ENCODE measurements around the gene ZCCHC10.
"Not testable (repeated sequence)": the region's sequence is repeated elsewhere in the genome, so short reads cannot be mapped to it uniquely, and the experiment has no call there.

ZCCHC10 gene

DNA sequence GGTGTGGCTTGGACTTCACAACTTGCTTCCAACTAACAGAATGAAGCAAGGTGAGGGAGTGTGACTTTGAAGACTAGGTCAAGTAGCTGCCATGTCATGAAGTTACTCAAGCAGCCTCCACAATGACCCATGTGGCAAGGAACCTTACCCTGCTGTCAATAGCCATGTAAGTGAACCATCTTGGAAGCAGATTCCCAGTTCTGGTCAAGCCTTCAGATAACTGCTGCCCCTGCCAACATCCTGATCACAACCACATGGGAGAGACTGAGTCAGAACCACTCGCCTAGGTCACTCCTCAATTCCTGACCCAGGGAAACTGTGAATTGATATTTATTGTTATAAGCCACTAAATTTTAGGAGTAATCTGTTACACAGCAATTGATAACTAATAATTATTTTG, 10.9 kb downstream of the ZCCHC10 start:
- Histone ChIP-seq H3K27ac (ENCODE audit: low read depth, low read length, severe bottlenecking) (no peak overlapping the region), H3K4me1 (ENCODE audit: control insufficient read depth, insufficient read depth, low read length, poor library complexity, severe bottlenecking) (no peaks in the 10 kb centered on the region), H3K36me3 (ENCODE audit: control insufficient read depth, insufficient read depth, low read length) (peaks cover 46% of the 10 kb centered on the region), H3K4me3 (ENCODE audit: extremely low read depth, insufficient read depth, low read length, poor library complexity, severe bottlenecking) (no peak overlapping the region), H3K9me3 (ENCODE audit: control insufficient read depth, low read length) (no peaks in the 10 kb centered on the region)
- no CpG with 5 or more reads among the region's 1 CpG for WGBS, 2 experiments (ENCODE audit: insufficient coverage in 2 of 2)

DNA sequence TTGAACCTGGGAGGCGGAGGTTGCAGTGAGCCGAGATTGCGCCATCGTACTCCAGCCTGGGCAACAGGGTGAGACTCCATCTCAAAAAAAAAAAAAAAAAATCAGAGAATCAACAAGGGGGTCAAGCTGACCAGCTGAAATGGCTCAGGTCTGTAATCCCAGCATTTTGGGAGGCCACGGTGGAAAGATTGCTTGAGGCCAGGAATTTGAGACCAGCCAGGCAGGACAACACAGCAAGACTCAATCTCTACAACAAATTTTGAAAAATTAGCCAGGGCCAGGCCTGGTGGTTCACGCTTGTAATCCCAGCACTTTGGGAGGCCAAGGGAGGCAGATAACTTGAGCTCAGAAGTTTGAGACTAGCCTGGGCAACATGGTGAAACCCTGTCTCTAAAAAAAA, 17.9 kb downstream of the ZCCHC10 start:
- not testable (repeated sequence) for H3K4me3 ChIP-seq (ENCODE audit: extremely low read depth, insufficient read depth, low read length, poor library complexity, severe bottlenecking); H3K27ac ChIP-seq (ENCODE audit: low read depth, low read length, severe bottlenecking); H3K4me1 ChIP-seq (ENCODE audit: control insufficient read depth, insufficient read depth, low read length, poor library complexity, severe bottlenecking); H3K9me3 ChIP-seq (ENCODE audit: control insufficient read depth, low read length)
- H3K36me3 ChIP-seq (ENCODE audit: control insufficient read depth, insufficient read depth, low read length) = peaks cover 36% of the 10 kb centered on the region
- 74 to 88% methylated on average over 2 to 6 of the region's 6 CpGs for WGBS, 2 experiments (ENCODE audit: insufficient coverage in 2 of 2)

DNA sequence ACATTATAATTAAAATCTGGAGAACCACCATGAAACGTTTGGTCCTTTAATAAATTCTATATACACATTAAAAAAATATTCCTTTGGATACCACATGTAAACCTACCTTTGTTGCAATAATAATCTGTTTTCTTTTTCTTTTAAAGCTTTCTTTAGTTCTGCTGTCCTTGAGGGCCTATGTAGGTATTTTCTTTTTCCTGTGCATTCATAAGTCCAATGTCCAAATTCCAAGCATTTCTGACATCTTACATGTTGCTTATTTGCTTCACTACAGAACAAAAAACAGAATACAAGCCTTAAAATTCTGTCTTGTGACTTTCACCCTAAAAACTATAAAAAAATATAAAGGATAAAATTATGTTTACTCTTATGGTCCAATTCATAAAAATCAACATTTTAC, 19.7 kb downstream of the ZCCHC10 start:
- no CpG with 5 or more reads among the region's 1 CpG for whole genome bisulfite sequencing, 2 experiments (ENCODE audit: insufficient coverage in 2 of 2)
- no peak overlapping the region for H3K27ac ChIP-seq (ENCODE audit: low read depth, low read length, severe bottlenecking)
- no peaks in the 10 kb centered on the region for H3K4me1 ChIP-seq (ENCODE audit: control insufficient read depth, insufficient read depth, low read length, poor library complexity, severe bottlenecking)
- H3K36me3 ChIP-seq (ENCODE audit: control insufficient read depth, insufficient read depth, low read length) = peaks cover 49% of the 10 kb centered on the region
- no peak overlapping the region for H3K4me3 ChIP-seq (ENCODE audit: extremely low read depth, insufficient read depth, low read length, poor library complexity, severe bottlenecking)
- H3K9me3 ChIP-seq (ENCODE audit: control insufficient read depth, low read length) = no peaks in the 10 kb centered on the region

DNA sequence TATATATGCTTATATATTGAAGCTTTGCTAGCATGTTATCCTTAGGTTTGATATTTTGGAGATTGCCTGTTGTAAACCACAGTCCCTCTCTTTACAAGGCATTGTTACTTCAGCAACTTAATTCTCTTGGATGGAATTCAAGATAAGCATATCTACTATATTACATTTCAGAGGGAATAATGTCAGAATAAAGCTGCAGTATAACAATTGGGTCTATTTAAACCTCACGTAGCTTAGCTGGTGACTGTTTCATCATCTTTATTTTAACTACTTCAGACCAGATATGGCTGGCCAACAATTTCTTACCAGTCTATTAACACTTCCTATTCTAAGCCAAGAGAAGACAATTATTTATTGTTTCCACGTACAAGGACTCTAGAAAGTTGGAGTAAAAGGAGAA, 27.1 kb downstream of the ZCCHC10 start:
- Histone ChIP-seq H3K4me1 (ENCODE audit: control insufficient read depth, insufficient read depth, low read length, poor library complexity, severe bottlenecking) (no peaks in the 10 kb centered on the region), H3K9me3 (ENCODE audit: control insufficient read depth, low read length) (no peaks in the 10 kb centered on the region), H3K36me3 (ENCODE audit: control insufficient read depth, insufficient read depth, low read length) (peaks cover 22% of the 10 kb centered on the region), H3K4me3 (ENCODE audit: extremely low read depth, insufficient read depth, low read length, poor library complexity, severe bottlenecking) (no peak overlapping the region), H3K27ac (ENCODE audit: low read depth, low read length, severe bottlenecking) (no peak overlapping the region)
- 100% methylated on average over 1 of the region's 2 CpGs for WGBS, 2 experiments (ENCODE audit: insufficient coverage in 2 of 2)

DNA sequence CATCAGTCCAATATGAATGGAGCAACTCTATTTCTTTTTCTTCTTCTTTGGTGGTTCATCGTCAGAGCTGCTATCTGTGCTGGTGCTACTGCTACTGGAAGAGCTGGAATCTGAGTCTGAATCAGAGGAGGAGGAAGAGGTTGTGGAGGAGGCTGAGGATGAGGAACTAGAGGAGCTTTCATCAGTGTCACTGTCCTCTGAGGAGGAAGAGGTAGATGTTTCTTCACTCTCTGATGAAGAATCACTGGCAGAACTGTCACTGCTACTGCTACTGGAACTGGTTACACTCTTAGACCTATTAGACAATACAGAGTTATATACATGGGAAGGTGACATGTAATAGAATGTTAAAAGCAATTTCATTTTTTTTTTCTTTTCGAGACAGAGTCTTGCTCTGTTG, 27.8 kb downstream of the ZCCHC10 start:
- no peaks in the 10 kb centered on the region for H3K9me3 ChIP-seq (ENCODE audit: control insufficient read depth, low read length)
- no peak overlapping the region for H3K4me3 ChIP-seq (ENCODE audit: extremely low read depth, insufficient read depth, low read length, poor library complexity, severe bottlenecking)
- H3K4me1 ChIP-seq (ENCODE audit: control insufficient read depth, insufficient read depth, low read length, poor library complexity, severe bottlenecking) = no peaks in the 10 kb centered on the region
- WGBS, 2 experiments (ENCODE audit: insufficient coverage in 2 of 2) = 83% methylated on average over 1 of the region's 2 CpGs; no CpG with 5 or more reads in 1 of the 2 experiments
- peaks cover 19% of the 10 kb centered on the region for H3K36me3 ChIP-seq (ENCODE audit: control insufficient read depth, insufficient read depth, low read length)
- no peak overlapping the region for H3K27ac ChIP-seq (ENCODE audit: low read depth, low read length, severe bottlenecking)

DNA sequence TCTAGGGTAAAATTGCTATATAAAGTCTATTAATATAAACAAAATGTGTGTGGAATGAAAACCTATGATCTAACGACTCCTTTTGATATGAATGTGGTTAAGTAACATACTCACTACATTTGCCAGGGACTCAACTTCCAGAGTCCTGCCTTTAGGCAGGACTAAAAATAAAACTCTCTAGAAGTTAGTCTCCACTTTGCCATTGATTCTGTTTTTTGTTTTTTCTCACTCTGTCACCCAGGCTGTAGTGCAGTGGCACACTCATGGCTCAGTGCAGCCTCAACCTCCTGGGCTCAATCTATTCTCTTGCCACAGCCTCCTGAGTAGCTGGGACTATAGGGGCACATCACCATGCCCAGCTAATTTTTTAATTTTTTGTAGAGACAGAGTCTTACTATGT, 30.0 kb downstream of the ZCCHC10 start:
- no peaks in the 10 kb centered on the region for H3K4me1 ChIP-seq (ENCODE audit: control insufficient read depth, insufficient read depth, low read length, poor library complexity, severe bottlenecking)
- peaks cover 4% of the 10 kb centered on the region for H3K36me3 ChIP-seq (ENCODE audit: control insufficient read depth, insufficient read depth, low read length)
- no peaks in the 10 kb centered on the region for H3K9me3 ChIP-seq (ENCODE audit: control insufficient read depth, low read length)
- no peak overlapping the region for H3K4me3 ChIP-seq (ENCODE audit: extremely low read depth, insufficient read depth, low read length, poor library complexity, severe bottlenecking)
- WGBS, 2 experiments (ENCODE audit: insufficient coverage in 2 of 2) = no CpG with 5 or more reads among the region's 1 CpG
- H3K27ac ChIP-seq (ENCODE audit: low read depth, low read length, severe bottlenecking) = no peak overlapping the region

DNA sequence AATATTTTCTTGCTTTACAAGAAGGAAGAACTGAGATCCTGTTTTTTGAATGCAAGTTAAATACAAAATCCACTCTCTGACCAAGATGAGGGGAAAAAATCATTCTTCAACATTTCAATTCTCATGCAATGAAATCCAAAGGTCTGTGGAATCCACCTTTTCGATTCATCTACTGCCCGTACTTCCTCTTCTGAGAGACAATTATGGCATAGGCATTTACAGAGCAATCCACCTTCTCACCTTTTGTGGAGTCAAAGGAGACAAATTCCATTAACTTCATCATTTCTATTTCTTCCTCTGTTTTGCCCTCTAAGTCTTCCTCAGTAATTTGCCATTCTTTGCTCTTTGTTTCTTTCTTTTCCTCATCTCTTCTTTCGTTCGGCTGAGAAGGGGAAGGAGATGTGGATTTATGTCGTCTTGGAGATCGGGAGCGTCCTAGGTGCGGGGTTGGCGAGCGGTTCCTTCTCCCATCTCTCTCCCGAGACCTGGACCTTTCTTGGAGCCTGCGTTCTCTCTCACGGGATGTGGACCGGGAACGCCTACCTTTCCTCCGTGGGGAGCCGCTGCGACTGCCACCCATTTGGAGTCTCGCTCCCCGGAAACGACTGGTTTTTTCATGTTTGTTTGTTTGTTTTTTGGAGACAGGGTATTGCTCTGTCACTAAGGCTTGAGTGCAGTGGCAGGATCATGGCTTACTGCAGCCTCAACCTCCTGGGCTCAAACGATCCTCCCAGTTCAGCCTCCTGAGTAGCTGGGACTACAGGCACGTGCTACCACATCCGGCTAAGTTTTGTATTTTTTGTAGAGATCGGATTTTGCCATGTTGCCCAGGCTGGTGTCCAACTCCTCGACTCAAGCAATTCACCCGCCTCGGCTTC, 38.6 kb downstream of the ZCCHC10 start:
- H3K4me1 ChIP-seq (ENCODE audit: control insufficient read depth, insufficient read depth, low read length, poor library complexity, severe bottlenecking) = no peaks in the 10 kb centered on the region
- 91 to 95% methylated on average over 16 to 23 of the region's 28 CpGs for WGBS, 2 experiments (ENCODE audit: insufficient coverage in 2 of 2)
- no peaks in the 10 kb centered on the region for H3K36me3 ChIP-seq (ENCODE audit: control insufficient read depth, insufficient read depth, low read length)
- H3K9me3 ChIP-seq (ENCODE audit: control insufficient read depth, low read length) = no peaks in the 10 kb centered on the region
- no peak overlapping the region for H3K4me3 ChIP-seq (ENCODE audit: extremely low read depth, insufficient read depth, low read length, poor library complexity, severe bottlenecking)
- H3K27ac ChIP-seq (ENCODE audit: low read depth, low read length, severe bottlenecking) = no peak overlapping the region

DNA sequence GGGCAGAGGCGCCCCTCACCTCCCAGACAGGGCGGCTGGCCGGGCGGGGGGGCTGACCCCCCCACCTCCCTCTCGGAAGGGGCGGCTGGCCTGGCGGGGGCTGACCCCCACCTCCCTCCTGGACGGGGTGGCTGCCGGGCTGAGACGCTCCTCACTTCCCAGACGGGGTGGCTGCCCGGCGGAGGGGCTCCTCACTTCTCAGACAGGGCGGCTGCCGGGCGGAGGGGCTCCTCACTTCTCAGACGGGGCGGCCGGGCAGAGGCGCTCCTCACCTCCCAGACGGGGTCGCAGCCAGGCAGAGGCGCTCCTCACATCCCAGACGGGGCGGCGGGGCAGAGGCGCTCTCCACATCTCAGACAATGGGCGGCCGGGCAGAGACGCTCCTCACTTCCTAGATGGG, 43.4 kb downstream of the ZCCHC10 start:
- H3K4me3 ChIP-seq (ENCODE audit: extremely low read depth, insufficient read depth, low read length, poor library complexity, severe bottlenecking); H3K4me1 ChIP-seq (ENCODE audit: control insufficient read depth, insufficient read depth, low read length, poor library complexity, severe bottlenecking); H3K36me3 ChIP-seq (ENCODE audit: control insufficient read depth, insufficient read depth, low read length); H3K9me3 ChIP-seq (ENCODE audit: control insufficient read depth, low read length); H3K27ac ChIP-seq (ENCODE audit: low read depth, low read length, severe bottlenecking): not testable (repeated sequence)
- WGBS, 2 experiments (ENCODE audit: insufficient coverage in 2 of 2) = no CpG with 5 or more reads among the region's 30 CpGs

DNA sequence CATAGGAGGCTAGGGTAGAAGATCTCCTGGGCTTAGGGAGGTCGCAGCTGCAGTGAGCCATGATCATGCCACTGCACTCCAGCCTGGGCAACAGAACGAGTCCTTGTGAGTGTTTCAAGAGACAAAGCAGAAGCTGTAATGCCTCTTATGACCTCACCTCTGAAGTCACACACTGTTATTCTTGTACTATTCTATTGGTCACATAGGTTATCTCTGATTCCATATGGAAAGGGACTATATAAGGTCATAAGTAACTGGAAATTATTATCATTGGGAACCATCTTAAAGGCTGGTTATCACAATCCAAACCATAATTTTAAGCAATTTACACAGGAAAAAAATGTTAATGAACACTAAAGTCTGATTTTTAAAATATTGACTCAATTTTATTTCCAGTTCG, 45.1 kb downstream of the ZCCHC10 start:
- H3K4me1 ChIP-seq (ENCODE audit: control insufficient read depth, insufficient read depth, low read length, poor library complexity, severe bottlenecking) = no peaks in the 10 kb centered on the region
- no peaks in the 10 kb centered on the region for H3K36me3 ChIP-seq (ENCODE audit: control insufficient read depth, insufficient read depth, low read length)
- no peaks in the 10 kb centered on the region for H3K9me3 ChIP-seq (ENCODE audit: control insufficient read depth, low read length)
- no peak overlapping the region for H3K27ac ChIP-seq (ENCODE audit: low read depth, low read length, severe bottlenecking)
- H3K4me3 ChIP-seq (ENCODE audit: extremely low read depth, insufficient read depth, low read length, poor library complexity, severe bottlenecking) = no peak overlapping the region
- 74% methylated on average over 2 of the region's 3 CpGs for WGBS, 2 experiments (ENCODE audit: insufficient coverage in 2 of 2)

DNA sequence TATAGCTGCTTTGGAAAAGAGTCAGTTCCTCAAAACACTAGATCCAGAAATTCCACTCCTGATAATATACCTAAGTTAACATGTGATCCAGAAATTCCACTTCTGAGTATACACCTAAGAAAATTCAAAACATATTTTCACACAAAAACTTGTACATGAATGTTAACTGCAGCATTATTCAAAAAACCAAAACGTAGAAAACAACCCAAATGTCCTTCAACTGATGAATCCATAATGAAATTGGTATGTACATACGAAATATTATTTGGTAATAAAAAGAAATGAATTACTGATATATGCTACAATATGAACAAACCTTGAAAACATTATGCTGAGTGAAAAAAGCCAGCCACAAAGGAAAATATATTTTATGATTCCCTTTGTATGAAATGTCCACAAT, 46.4 kb downstream of the ZCCHC10 start:
- Histone ChIP-seq H3K36me3 (ENCODE audit: control insufficient read depth, insufficient read depth, low read length) (no peaks in the 10 kb centered on the region), H3K4me3 (ENCODE audit: extremely low read depth, insufficient read depth, low read length, poor library complexity, severe bottlenecking) (no peak overlapping the region), H3K27ac (ENCODE audit: low read depth, low read length, severe bottlenecking) (no peak overlapping the region), H3K9me3 (ENCODE audit: control insufficient read depth, low read length) (no peaks in the 10 kb centered on the region), H3K4me1 (ENCODE audit: control insufficient read depth, insufficient read depth, low read length, poor library complexity, severe bottlenecking) (no peaks in the 10 kb centered on the region)
- WGBS, 2 experiments (ENCODE audit: insufficient coverage in 2 of 2) = no CpG with 5 or more reads among the region's 2 CpGs

DNA sequence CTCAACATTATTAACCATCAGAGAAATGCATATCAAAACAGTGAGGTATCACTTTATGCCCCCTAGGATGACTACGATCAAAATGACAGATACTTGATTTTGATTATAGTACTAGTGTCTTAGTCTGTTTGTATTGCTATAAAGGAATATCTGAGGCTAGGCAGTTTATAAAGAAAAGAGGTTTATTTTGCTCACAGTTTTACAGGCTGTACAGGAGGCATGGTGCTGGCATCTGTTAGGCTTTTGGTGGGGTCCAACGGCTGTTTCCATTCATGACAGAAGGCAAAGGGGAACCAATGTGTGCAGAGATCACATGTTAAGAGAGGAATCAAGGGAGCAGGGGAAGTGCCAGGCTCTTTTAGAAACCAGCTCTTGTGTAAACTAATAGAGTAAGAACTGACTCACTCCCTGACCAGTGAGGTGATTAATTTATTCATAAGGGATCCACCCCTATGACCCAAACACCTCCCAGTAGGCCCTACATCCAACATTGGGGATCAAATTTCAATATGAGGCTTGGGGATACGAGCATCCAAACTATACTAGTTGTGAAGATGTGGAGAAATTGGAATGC, 46.9 kb downstream of the ZCCHC10 start:
- 93 to 100% methylated on average over 2 of the region's 3 CpGs for WGBS, 2 experiments (ENCODE audit: insufficient coverage in 2 of 2)

More for the DNA sequence above, 46.9 kb downstream of the ZCCHC10 start:
- Histone ChIP-seq H3K4me1 (ENCODE audit: control insufficient read depth, insufficient read depth, low read length, poor library complexity, severe bottlenecking) (no peaks in the 10 kb centered on the region), H3K36me3 (ENCODE audit: control insufficient read depth, insufficient read depth, low read length) (no peaks in the 10 kb centered on the region), H3K9me3 (ENCODE audit: control insufficient read depth, low read length) (no peaks in the 10 kb centered on the region), H3K4me3 (ENCODE audit: extremely low read depth, insufficient read depth, low read length, poor library complexity, severe bottlenecking) (no peak overlapping the region), H3K27ac (ENCODE audit: low read depth, low read length, severe bottlenecking) (no peak overlapping the region)

Measured in mesodermal cell (in vitro differentiated cells).